ENCODE results near the gene FAM222B.
A peak's percentile ranks its signal among the peaks of the same experiment; 100 is the strongest.
"Not testable (repeated sequence)": the region's sequence is repeated elsewhere in the genome, so short reads cannot be mapped to it uniquely, and the experiment has no call there.

Gene FAM222B

DNA sequence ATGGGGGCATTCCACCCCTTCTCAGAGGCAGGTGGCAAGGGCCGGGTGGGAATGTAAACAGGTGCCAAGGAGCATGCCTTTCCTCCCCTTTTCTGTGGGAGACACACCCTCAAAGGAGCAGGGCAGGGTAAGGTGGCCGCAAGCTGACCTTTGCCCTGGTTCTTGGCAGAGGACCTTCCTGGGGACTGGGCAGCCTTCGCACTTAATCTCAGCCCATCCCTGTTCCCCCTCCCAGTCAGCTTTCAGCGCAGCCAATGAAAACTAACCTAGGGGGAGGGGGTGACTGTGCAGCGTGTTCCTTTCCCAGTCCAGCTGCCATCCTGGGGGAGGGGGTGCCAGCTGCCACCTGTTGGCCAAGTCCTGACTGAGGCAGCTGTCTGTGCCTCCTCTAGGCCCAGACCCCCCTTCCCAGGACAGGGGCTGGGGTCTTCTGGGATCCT lies 96.0 kb downstream of the FAM222B start:
- no peak for DNase-seq (ENCODE audit: low read depth in 2 of 2)

DNA sequence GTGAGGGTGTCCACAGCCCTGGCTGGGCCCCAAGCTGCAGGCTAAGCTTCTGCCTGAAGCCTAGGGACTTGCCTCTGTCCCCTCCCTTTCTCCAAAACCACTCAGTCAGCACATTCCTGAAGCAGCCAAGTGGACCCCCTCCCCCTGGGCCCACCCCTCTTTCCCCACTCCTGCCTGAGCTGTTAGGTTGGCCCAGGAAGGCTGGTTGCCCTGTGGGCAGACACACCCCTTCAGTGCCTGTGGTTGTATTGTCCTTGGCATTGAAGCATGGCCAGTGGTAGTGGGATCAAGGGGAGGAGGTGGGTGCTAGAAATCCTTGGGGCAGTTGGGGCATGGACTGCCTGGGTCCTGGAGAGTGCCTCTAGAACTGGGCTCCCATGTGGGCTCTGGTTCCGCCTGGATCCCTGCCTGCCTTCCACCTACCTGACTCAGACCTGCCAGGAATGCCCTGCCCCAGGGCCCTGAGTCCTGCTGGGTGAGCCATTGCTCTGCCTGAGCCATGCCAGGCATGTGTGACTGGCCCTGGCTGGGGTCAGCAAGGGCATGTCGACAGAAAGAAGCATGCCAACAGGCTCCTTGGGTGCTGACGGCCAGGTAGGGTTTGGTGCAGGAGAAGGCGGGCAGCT lies 96.7 kb downstream of the FAM222B start:
- DNase-seq (ENCODE audit: low read depth in 2 of 2): no peak

DNA sequence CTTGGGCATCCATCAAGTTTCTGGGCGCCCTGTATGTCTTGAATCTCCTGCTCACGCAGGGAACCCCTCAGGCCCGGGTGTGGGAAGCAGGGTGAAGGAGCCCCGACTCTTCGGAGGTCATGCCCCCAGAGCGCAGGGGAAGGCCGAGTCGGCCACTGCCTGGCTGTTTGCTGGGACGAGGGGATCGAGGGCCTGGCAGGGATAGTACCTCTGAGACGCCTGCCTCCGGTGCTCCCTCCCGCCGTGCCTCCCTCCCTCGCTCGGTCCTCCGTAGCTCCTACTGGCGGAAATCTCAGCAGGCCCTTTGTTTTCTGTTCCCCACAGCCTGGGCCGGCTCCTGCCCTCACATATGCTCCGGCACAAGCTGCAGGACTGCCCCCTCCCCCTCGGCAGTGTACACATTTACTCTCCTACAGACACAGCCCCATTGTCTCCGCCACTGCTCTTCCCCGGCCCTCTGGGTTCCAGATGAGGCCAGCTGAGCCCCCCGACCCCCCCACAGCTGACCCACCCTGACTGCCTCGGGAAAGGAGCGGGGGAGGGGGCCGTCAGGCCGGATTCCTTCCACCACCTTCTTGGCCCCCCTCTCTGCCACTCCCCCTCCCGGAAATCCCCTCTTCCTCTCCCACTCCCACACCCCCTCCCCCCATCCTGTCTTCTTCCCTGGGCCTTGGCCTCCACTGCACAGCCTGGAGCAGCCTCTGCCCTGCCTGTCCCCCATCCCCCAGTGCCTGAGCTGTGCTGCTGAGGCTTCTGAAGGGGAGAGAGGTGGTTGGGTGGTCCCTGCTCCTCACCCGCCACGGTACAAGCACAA lies 97.4 kb downstream of the FAM222B start:
- no peak for DNase-seq (ENCODE audit: low read depth in 2 of 2)

DNA sequence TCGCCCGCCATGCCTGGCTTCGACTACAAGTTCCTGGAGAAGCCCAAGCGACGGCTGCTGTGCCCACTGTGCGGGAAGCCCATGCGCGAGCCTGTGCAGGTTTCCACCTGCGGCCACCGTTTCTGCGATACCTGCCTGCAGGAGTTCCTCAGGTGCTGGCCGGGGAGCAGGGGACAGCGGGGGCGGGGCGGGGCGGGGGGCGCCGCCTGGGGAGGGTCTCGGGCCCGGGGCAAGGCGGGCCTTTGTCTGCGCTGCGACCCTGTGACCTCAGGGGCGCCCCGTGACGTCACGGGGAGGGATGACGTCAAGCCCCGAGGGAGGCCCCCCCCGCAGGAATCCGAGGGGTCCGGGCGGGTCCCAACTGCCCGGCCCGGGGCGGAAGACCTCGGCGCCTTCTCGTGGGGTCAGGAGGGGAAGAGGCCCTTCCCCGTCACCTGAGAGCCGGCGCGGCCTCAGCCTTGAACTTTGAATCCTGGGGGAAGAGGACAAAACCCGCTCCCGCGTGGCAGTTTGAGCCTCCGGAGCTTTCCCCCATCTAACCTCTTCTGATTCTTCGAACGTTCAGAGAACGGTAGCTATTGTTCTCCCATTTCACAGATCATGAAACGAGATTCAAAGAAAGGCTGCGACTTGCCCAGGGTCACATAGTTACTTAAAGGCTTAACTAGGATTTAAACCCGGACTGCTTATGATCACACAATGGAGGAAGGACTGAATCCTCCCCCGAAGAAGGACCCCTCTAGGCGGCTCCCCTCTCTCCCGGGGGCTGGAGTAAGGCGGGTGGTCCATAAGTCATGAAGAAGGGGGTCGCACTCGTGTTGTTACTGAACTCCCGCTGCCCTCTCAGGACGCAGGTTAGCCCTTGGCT lies 98.3 kb downstream of the FAM222B start:
- DNase-seq (ENCODE audit: low read depth in 2 of 2): peak in 1 of 2 donors; percentile 63

DNA sequence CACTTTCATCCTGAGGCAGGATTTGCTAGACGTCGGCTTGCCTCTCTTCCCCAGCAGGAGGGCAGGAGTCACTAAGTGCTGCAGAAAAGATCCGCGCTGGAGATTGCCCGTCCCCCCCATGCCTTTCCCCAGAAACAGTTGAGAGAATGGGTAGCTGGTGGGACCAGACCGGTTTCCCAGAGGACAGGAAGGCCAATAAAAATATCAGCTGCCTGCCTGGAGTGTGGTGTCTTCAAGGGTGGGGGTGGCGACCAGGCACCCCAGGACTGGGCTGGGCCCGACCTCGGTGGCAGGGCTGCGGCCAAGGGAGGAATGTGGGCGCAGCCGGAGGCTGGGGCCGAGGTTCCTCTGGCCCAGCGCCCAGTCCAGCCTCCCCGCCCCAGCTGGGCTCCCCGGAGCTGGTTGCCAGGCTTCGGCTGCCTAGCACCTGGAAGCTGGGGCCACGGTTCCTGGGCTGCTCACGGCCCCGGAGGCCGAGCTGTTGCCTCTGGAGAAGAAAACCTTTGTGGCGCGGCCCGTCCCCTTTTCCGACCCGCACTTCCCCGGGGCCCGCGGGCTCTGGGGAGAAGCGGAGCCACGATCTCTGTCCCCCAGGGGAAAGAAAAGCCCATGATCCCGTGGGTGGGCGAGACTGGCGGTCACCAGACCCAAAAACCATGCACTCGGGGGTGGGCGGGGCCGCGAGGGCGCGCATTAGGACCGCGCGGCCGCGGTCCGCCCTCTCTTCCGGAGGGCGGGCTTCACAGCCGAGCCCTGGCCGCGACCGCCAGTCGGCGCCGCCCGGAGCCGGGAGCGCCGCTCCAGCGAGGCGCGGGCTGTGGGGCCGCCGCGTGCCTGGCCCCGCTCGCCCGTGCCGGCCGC lies 99.1 kb downstream of the FAM222B start, which contains the start of gene TRAF4:
Gene TRAF4 (plus strand): TSS at position 769 of the 861 bp plus-strand sequence. CDS start 102 bp downstream, outside the sequence.
- peak; percentile 60 to 78 for DNase-seq (ENCODE audit: low read depth in 2 of 2)

DNA sequence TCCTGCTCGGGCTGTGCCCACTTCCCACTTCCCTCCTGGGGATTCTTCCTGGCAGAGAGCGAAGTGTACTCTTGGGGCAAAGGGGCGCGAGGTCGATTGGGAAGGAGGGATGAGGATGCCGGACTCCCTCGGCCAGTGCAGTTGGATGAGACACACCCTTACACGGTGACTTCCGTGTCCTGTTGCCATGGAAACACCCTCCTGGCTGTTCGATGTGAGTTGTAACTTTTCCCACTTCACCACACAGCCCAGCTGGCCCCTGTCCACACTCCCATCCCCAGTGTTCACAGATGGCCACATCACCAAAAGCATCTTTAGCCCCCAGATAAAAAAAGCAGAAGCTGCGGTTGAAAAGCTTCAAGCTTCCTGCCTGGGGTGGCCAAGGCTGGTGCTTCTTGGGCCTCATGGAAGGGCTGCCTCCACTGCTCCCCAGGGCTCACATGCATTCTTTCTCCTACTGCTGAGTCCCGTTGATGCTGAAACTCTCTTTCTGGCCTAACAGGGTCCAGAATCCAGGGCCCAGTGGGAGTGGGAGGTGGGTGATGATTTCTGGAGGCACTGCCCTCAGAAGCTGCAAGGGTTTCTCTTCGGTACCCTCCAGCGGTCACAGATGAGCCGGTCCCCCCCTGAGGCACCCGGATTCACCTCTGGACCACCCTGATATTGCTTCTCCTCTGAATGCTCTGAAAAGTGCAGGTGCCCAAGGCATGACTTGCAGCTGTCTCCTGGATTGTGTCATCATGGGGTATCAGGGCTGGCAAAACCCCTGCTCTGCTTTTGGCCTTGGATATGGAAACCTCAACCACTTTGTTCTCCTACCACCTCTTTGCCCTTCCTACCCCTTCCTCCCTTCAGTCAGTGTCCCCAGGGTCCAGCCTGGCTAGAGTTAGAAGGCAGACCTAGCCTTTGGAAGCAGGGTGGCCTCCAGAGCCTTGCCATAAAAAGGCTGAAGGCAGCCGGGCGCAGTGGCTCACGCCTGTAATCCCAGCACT lies 100.9 kb downstream of the FAM222B start:
- DNase-seq (ENCODE audit: low read depth in 2 of 2): no peak

DNA sequence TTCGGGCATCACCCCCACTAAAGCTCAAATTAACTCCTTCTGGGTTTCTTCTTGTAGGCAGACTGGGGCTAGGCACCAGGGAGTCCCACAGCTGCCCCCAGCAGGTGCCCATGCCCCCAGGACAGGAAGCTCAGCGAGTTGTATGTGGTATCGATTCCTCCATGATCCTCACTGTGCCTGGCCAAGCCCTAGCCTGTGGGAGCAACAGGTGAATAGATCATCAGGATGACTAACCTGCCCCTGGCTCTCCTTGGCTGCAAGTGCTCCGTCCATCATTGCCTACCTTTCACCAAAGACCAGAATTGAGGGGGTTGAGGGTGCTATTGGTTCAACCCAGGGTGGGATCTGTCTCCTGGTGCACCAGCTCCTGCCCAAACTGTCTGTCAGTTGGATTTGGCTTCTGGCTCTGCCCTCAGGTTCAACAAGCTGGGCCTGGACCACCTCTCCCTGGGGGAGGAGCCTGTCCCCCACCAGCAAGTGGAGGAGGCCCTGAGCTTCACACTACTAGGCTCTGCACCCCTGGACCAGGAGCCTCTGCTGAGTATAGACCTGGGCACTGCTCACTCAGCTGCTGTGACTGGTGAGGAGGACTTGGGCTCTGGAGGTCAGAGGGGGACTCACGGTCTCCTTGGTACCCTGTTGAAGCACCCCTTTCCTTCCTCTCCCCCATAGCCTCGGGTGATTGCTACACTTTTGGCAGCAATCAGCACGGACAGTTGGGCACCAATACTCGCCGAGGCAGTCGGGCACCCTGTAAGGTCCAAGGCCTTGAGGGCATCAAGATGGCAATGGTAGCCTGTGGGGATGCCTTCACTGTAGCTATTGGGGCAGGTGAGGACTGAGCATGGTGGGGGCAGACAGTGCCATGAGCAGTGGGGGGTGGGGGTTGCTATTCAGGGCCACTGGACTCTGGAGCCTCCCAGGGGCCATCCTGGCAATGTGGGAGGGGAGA lies 101.9 kb downstream of the FAM222B start:
- no peak for DNase-seq (ENCODE audit: low read depth in 2 of 2)

DNA sequence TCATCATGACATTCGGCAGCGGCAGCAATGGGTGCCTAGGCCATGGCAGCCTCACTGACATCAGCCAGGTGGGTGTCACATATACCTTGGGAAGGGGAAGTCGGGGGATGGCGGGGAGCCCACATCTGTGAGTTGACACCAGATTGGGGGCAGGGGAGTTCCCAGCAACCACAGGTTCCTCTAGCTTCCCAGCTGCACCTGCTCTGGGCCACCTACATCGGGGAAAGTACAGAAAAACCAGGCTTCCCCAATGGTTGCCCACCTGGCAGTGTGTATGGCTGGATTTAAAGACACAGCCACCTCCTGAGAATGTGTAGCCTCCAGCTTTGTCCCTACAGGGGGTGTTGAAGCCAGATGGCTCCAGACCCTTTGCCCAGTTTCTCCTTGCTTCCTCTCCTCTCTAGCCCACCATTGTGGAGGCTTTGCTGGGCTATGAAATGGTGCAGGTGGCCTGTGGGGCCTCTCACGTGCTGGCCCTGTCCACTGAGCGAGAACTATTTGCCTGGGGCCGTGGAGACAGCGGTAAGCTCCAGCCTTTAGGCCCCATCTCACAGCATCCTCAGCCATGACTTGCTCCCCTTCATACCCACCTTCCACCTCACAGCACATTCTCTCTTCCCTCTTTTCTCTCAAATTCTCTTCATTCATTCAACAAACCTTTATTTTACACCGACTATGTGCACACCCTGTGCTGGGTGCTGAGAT lies 103.8 kb downstream of the FAM222B start:
- peak; percentile 73 to 77 for DNase-seq (ENCODE audit: low read depth in 2 of 2)

DNA sequence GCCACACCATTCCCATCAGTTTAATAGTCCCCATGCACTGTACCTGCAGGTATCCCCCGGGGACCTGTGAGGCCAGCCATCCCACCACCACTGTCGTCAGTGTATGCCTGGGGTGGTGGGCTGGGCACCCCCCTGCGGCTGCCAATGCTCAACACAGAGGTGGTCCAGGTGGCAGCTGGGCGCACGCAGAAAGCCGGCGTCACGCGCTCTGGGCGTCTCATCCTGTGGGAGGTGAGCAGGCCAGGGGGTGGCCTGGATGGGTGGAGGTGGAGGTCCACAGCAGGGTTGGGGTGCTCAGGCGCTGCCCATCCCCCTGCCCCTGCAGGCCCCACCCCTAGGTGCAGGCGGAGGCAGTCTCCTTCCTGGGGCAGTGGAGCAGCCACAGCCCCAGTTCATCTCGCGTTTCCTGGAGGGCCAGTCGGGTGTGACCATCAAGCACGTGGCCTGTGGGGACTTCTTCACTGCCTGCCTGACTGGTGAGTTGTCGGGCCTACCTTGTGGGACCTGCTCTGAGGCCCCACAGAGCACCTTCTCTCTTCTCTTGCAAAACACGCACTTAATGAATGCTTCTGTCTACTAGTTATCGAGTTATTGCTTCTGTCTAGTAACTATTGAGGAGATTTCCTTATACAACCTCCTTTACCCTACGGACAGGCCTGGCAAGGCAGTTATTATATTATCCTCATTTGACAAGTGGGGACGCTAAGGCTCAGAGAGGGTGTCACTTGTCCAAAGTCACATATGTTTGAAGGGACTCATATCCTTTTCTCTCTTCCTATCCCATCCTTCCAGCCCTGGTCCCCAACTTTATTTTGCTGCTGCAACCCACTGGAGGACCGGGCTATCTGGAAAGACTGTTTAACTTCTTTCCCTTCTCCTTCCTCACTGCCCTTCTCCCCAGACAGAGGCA lies 104.6 kb downstream of the FAM222B start:
- DNase-seq (ENCODE audit: low read depth in 2 of 2): no peak

DNA sequence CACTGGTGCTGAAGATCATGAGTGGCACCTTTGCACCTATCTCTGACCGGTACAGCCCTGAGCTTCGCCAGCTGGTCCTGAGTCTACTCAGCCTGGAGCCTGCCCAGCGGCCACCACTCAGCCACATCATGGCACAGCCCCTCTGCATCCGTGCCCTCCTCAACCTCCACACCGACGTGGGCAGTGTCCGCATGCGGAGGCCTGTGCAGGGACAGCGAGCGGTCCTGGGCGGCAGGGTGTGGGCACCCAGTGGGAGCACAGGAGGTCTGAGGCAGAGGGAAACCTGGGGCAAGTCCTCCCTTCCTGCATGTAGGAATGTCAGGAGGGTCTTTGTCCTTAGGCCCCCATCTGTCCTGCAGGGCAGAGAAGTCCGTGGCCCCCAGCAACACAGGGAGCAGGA lies 105.3 kb downstream of the FAM222B start:
- no peak for DNase-seq (ENCODE audit: low read depth in 2 of 2)

DNA sequence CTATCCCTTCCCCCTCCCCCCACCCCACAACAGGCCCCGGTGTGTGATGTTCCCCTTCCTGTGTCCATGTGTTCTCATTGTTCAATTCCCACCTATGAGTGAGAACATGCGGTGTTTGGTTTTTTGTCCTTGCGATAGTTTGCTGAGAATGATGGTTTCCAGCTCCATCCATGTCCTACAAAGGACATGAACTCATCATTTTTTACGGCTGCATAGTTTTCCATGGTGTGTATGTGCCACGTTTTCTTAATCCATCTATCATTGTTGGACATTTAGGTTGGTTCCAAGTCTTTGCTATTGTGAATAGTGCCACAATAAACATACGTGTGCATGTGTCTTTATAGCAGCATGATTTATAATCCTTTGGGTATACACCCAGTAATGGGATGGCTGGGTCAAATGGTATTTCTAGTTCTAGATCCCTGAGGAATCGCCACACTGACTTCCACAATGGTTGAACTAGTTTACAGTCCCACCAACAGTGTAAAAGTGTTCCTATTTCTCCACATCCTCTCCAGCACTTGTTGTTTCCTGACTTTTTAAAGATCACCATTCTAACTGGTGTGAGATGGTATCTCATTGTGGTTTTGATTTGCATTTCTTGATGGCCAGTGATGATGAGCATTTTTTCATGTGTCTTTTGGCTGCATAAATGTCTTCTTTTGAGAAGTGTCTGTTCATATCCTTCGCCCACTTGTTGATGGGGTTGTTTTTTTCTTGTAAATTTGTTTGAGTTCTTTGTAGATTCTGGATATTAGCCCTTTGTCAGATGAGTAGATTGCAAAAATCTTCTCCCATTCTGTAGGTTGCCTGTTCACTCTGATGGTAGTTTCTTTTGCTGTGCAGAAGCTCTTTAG lies 106.4 kb downstream of the FAM222B start:
- DNase-seq (ENCODE audit: low read depth in 2 of 2): not testable (repeated sequence)

DNA sequence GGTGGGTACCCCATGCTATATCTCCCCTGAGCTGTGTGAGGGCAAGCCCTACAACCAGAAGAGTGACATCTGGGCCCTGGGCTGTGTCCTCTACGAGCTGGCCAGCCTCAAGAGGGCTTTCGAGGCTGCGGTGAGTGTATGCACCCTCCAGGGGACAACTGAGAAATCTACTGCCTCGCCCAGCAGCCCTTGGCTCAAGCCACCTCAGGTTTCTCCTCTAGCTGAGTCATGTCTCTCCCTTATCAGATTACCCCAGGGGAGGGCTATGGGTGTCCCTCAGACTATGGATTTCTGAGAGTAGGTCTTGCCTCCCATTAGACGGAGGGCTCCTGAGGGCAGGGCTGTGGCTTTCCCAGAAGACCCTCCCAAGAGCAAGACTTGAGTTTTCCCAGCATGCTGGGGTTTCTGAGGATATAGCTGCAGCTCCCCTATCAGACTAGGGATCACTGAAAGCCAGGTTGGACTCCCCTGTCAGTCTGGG lies 107.3 kb downstream of the FAM222B start:
- no peak for DNase-seq (ENCODE audit: low read depth in 2 of 2)

DNA sequence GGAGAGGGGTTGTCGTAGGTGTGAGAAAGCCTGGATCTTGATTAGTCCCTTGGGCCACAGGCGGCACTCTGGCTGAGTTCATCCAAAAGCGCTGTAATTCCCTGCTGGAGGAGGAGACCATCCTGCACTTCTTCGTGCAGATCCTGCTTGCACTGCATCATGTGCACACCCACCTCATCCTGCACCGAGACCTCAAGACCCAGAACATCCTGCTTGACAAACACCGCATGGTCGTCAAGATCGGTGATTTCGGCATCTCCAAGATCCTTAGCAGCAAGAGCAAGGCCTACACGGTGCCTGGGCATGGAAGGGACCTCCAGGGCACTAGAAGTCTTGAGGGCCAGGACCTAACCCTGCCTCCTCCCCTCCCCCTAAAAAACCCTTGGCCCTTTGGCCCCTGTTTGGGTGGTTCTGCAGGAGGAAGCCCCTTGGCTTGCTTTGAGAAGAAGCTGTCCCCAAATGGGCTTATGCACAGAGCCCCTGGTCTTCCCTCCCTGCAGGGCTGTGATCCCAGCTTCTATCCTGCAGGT lies 107.8 kb downstream of the FAM222B start:
- DNase-seq (ENCODE audit: low read depth in 2 of 2): no peak

DNA sequence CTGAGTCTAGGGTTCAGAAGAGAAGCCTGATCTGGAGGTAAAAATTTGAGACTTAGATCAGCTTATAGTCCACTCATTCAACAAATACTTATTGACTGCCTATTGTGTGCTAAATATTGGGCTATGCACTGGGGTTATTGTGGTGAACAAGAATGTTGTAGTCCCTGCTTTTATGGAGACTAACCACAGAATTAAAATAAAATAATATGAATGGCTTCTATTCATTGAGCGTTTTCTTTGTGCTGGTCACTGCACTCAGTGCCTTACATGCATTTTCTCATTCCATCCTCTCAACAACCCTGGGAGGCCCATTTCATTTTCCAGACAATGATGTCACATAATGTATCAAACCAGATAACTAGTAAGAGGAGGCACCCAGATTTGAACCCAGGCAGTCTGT lies 109.2 kb downstream of the FAM222B start:
- no peak for DNase-seq (ENCODE audit: low read depth in 2 of 2)

DNA sequence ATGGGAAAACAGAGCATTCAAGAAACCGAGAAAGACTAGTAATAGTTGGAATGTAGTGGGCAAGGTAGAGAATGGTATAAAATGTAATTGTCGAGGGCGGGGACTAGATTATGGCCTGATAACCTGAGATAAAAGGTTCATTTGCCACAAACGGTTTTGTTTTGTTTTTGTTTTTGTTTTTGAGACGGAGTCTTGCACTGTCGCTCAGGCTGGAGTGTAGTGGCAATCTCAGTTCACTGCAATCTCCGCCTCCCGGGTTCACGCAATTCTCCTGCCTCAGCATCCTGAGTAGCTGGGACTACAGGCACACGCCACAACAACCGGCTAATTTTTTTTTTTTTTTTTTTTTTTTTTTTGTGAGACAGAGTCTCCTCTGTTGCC lies 112.7 kb downstream of the FAM222B start:
- no peak for DNase-seq (ENCODE audit: low read depth in 2 of 2)
